ENCODE data around the gene ADAMTS9. TPM values are rescaled to one million over a fixed set of nuclear protein-coding genes. Genes with fewer than 3 reads are reported as not detected.

ADAMTS9 gene
- total and polyA plus RNA-seq, 2 of the 13 experiments (the other 11 are each of a cell fraction or from before 2014, with no cell fraction given): 0.02 to 0.09 TPM

DNA sequence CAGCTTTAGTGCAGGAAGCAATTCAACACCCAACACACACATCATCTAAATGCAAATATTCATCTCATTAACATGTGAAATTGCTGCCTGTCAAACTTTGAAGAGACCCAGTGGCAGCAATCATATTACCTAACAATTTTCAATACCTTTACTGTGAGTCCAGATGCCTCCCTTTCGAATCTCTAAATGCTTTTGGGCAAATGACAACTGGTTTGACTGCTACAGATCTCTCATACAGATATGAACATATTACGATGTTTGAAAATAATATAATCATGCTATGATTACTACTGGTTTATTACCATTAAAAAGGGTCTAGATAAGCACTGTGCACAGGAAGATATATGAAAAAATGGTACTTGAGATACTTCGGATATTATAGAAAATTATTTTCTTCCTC, 137.9 kb downstream of the ADAMTS9 start:
- H3K9me3 ChIP-seq (ENCODE audit: low read length): no peaks in the 10 kb centered on the region
- in situ Hi-C loops (cut with HindIII; ENCODE audit: extremely low pct_ligation_motif_present, low pct_unique_long_range_greater_than_20kb) (loop anchor here (25.0 kb wide), 1 partner anchor 862 kb away; no protein-coding TSS in a partner anchor), intact Hi-C loops (cut with micrococcal nuclease; ENCODE audit: unreplicated experiment) (no loop called here)
- H3K79me2 ChIP-seq (ENCODE audit: insufficient read depth, low read length): no peaks in the 10 kb centered on the region
- H4K20me1 ChIP-seq (ENCODE audit: insufficient read depth, low read length): no peaks in the 10 kb centered on the region
- peaks cover 10% of the 10 kb centered on the region; the same call in 1 of the 2 replicates for H3K4me1 ChIP-seq (ENCODE audit: insufficient read depth, low read length)
- no peak overlapping the region for H3K4me2 ChIP-seq (ENCODE audit: low read depth, low read length)
- TF ChIP-seq CBFB (CRISPR knock-in tag; IDR thresholded peaks at IDR 0.05) (no peak), E2F5 (CRISPR knock-in tag; conservative IDR thresholded peaks at IDR 0.05) (no peak), HDAC1 (CRISPR knock-in tag; IDR thresholded peaks at IDR 0.05) (no peak), MBD4 (IDR thresholded peaks at IDR 0.05; ENCODE audit: borderline replicate concordance, low read length) (no peak), ATRX (CRISPR knock-in tag; IDR thresholded peaks at IDR 0.05; ENCODE audit: borderline replicate concordance) (no peak), SNAPC2 (CRISPR knock-in tag; IDR thresholded peaks at IDR 0.05) (no peak), NONO (IDR thresholded peaks at IDR 0.05) (no peak), NONO (CRISPR knock-in tag; conservative IDR thresholded peaks at IDR 0.05) (no peak), RBM39 (IDR thresholded peaks at IDR 0.05; ENCODE audit: low read depth, low read length, poor library complexity, severe bottlenecking) (no peak), NCOA5 (CRISPR knock-in tag; IDR thresholded peaks at IDR 0.05) (no peak), NR2F2 (IDR thresholded peaks at IDR 0.05; ENCODE audit: borderline replicate concordance, low read depth) (no peak), RARA (CRISPR knock-in tag; IDR thresholded peaks at IDR 0.05) (no peak), ZNF619 (CRISPR knock-in tag; IDR thresholded peaks at IDR 0.05) (no peak), KDM6A (CRISPR knock-in tag; IDR thresholded peaks at IDR 0.05; ENCODE audit: low read depth) (no peak), ZEB1 (IDR thresholded peaks at IDR 0.05; ENCODE audit: insufficient replicate concordance, low read depth) (no peak), ZNF704 (CRISPR knock-in tag; IDR thresholded peaks at IDR 0.05; ENCODE audit: borderline replicate concordance) (no peak), ZNF615 (CRISPR knock-in tag; IDR thresholded peaks at IDR 0.05; ENCODE audit: borderline replicate concordance) (no peak), MBNL3 (CRISPR knock-in tag; conservative IDR thresholded peaks at IDR 0.05) (no peak), TAF1 (CRISPR knock-in tag; IDR thresholded peaks at IDR 0.05) (no peak)
- TF ChIP-seq, protein P1, sequence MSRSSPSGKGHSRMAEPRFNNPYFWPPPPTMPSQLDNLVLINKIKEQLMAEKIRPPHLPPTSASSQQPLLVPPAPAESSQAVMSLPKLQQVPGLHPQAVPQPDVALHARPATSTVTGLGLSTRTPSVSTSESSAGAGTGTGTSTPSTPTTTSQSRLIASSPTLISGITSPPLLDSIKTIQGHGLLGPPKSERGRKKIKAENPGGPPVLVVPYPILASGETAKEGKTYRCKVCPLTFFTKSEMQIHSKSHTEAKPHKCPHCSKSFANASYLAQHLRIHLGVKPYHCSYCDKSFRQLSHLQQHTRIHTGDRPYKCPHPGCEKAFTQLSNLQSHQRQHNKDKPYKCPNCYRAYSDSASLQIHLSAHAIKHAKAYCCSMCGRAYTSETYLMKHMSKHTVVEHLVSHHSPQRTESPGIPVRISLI (CRISPR knock-in tag; IDR thresholded peaks at IDR 0.05; ENCODE audit: borderline replicate concordance): no peak
- WGBS (ENCODE audit: low lambda C conversion rate): 53% methylated on average over 3 of the region's 3 CpGs
- DNase-seq (ENCODE audit: low spot score): no peak
- ChIA-PET CTCF (ENCODE audit: low intra/inter-chr PET ratio, low total read pairs) (no interaction called here), POLR2A (no interaction called here)
- H3K27ac ChIP-seq (ENCODE audit: extremely low read length, insufficient read depth, low read length): no peak overlapping the region
- no peak overlapping the region for H3K4me3 ChIP-seq (replicated peaks in 1 of 3; ENCODE audit: insufficient read depth in 1 of 3, low read depth in 2 of 3, low read length in 3 of 3)
- no peak for FAIRE-seq
- H3K27me3 ChIP-seq (ENCODE audit: control insufficient read depth in 1 of 2, insufficient read depth in 2 of 2, low read length in 2 of 2): no peaks in the 10 kb centered on the region; a peak in 1 of 5 replicates
- BruUV-seq (replicated peaks): no TSS peak
- no peak overlapping the region for H2AFZ ChIP-seq (ENCODE audit: low read length)
- H3K9ac ChIP-seq (ENCODE audit: insufficient read depth, low read depth, low read length): no peak overlapping the region
- ATAC-seq: no peak
- no peaks in the 10 kb centered on the region for H3K36me3 ChIP-seq (replicated peaks in 1 of 2; ENCODE audit: control insufficient read depth in 1 of 2, insufficient read depth in 2 of 2, low read length in 2 of 2)
